Breast epithelium (tissue), 3 donors: Measurements from ENCODE around the gene RPS6KL1.

ENCODE experiments used
- CTCF ChIP-seq, 3 donors: fragments of 450-650 bp; IDR thresholded peaks; one replicate each; pipeline ENCODE4 v1.5.1; 2016 to 2017; ENCODE audit warnings: antibody characterized with exemption in 3 of 3, mild to moderate bottlenecking in 3 of 3, moderate library complexity in 3 of 3
- POLR2A ChIP-seq: fragments of 450-650 bp; IDR thresholded peaks from one replicate; pipeline ENCODE4 v1.6.1; 2016; ENCODE audit warnings: antibody characterized with exemption, mild to moderate bottlenecking, moderate library complexity

DNA sequence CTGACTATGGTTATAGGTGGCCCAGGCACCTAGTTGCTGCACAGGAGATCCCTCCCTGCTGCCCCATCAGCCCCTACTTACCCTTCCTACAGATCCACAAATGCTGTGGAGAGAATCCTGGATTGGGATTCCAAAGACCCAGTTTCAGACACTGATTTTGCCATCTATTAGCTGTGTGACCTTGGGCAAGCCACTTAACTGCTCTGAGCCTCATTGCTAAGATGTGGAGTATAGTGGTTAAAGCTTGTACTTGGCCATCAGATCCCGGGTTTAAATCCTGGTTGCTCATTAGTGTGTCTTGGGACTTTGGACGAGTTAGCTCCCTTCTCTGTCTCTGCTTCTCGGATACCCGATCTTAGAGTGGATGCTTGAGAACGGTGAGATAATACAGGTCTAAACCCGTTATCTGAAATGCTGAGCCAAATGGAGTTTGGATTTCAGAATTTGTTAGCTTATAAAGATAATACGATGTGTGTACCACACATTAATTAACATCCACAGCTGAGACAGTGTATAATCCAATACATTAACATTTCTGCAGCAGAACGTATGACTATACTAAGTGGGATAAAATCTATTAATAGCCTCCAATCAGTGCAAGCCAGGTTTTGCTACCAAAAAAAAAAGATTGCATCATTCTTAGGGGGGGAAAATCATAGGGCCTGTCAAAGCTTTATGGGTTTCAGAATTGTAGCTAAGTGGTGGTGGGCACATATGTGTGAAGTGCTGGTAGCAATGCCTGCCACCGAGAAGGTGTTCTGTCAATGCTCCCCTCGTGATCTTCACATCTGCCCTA lies 63.1 kb downstream of the RPS6KL1 start:
- TF ChIP-seq CTCF (IDR thresholded peaks at IDR 0.05) (no peak), POLR2A (no peak)
